HG03280 (cell line): ENCODE data around the gene TMIGD3.
A peak's percentile ranks its signal among the peaks of the same experiment; 100 is the strongest.

ENCODE experiments used
- ATAC-seq: cut with Tn5 transposase; IDR thresholded peaks from one replicate; pipeline ENCODE4 v1.9.1; 2021; ENCODE audit warnings: mild to moderate bottlenecking, moderate library complexity; ENCODE audit not compliant: unreplicated experiment

Gene TMIGD3

GRCh38 chr1:111509997-111510375 lies 6.6 kb upstream of the TMIGD3 start:
- ATAC-seq: no peak

DNA sequence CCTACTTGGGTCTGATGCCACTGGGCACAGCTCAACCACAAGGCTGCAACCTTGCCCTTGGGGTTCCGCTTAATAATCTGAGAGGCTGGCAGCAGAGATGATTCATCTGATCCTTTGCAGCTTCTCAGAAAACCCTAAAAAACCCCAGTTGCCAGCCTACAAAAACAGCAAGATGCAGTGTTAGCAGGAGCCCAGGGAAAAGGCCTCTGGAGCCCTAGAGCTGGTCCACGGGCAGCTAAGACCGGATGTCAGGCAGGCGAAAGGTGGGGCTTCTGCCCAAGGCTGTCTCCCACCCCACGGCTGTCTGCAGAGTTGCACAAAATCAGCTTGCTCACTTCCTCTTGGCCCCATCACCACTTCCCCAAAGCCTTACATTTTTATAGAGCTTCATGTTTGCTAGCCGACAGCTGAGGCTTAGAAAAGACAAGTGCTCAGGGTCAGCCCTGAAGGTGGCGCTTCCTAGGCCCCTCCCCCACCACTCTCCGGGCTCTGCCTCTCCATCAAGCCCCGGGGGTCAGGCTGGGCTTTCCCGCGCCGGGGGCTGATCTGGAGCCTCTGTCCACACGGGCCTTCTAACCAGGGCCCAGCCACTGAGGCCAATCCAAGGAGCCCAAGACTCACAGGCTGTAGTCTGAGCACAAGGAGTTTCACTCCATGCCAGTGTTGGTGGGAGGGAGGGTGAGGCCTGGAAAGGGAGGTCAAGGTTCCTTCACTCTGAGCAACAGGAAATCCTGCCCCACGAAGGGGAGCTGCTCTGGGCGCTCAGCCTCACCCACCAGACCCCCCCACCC lies 4.2 kb upstream of the TMIGD3 start:
- ATAC-seq: peak; percentile 45

DNA sequence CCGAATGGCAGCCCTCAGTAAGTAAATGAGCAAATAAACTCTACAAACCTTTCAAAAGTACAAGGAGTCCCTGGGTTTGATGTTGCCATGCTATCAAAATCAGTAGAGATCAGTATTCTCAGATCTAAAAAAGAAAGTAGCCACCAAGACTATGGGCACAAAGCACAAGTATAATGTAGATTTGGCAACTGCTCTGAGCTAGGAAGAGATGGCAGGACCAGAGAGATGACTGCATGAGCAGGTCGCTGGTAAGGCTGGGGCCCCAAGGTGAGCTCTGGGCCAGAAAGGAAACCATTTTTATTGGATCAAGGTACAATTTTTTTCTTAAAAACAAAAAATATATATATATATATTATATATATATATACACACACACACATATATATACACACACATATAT lies 3.1 kb upstream of the TMIGD3 start:
- no peak for ATAC-seq

GRCh38 chr1:111505641-111506119 lies 2.2 kb upstream of the TMIGD3 start:
- peak; percentile 56 for ATAC-seq

DNA sequence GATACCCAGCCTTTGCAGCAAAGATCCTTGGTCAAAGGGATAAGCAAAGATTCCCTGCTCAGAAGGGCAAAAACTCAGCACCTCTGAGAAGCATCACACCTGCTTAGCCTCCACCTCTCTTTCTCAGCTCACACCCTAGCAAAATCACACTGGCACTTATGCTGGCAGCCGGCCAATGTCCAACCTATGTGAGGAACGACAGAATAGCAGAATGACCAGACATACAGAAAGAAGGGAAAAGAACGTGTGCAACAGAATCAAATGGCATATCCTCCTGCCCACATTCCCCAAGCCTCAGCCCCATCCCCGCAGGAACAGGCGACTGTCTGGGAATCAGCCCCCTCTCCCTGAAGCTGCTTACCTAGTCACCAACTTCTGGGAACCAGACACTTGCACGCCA lies 664 bp upstream of the TMIGD3 start:
- no peak for ATAC-seq

DNA sequence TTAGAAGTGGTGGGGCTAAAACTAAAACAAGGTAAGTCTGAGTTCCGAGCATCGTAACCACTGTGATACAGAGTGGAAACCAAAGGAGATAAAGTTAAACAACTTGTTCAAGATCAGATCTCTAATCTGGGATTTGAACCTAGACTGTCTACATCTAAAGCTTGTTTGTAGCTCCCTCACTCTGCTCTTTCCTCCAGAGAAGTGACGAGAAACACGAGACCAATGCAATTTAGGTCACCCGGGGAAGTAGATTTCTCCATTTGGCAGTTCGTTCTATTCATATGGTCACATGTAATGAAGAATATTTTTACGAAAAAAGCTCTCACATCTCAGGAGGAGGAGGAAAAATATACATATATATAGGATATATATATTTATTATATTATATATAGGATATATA lies 1.8 kb downstream of the TMIGD3 start:
- no peak for ATAC-seq

DNA sequence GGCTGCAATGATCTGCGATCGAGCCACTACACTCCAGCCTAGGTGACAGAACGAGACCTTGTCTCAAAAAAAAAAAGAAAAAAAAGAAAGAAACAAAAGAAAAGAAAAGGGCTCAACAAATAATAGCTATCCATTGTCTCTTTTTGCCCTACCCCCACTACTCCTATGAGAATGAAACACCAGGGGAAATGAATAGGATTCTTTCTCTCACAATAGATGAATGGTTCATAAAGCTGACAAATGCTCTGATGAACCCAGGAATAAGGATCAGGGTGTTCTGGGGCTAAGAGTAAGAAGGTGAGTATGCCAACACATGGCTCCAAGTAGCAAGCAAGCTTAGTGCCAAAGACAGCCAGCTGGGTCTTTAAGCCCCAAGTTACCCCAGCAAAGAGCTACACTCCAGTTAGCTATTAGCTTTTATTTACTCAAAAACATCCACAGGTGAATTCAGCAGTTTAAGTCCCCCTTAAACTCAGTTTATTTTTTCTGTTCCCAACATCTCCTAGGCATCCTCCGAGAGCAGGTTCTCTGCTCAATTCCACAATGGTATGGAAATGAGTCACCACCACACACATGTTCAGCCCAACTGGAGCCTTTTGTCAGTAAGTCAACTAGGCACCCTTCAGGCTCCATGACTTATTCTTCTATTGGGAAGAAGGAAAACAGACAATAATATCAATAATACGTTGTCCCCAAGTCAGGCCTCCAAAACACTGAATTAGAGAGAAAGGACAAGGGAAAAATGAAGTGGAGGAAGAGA lies 4.2 kb downstream of the TMIGD3 start:
- ATAC-seq: no peak

GRCh38 chr1:111497592-111497991 lies 5.8 kb downstream of the TMIGD3 start:
- ATAC-seq: no peak

GRCh38 chr1:111496398-111496797 lies 7.0 kb downstream of the TMIGD3 start:
- no peak for ATAC-seq

- ATAC-seq: no peak
Observed at GRCh38 chr1:111491070-111491469, 12.4 kb downstream of the TMIGD3 start.

DNA sequence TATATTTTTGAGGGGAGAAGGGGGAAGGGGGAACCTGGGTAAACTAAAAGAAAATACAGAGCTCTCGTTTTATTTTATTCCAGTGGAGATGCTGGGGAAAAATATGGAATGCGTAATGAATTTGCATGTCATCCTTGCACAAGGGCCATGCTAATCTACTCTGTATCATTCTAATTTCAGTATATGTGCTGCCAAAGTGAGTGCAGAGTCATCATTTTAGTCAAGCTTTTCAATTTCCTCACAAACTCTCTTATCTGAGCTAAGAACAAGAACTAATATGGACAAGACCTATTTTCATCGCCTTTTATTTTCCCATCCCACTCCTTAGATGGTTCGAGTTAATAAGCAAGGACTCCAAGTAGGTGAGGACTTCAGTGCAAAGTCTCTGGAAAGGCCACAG lies 13.2 kb downstream of the TMIGD3 start:
- ATAC-seq: no peak

- ATAC-seq: no peak
Observed at GRCh38 chr1:111489604-111490003, 13.8 kb downstream of the TMIGD3 start.

DNA sequence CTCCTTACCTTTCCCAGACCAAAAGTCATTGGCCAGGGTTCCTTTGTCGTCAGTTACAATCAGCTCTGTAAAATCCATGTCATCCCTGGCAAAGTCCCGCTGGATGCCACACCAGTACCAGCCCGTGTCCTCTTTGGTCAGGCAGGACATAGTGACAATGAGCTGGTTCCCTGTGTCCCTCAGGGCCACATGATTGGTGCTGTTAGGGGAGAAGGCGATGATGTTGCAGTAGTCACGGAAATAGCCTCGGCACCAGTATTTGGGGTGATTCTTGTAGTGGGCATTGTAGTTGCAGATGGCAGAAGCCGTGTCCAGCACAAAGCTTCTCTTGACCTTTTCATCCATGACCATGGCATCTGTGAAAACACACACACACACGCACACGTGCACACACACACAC lies 14.8 kb downstream of the TMIGD3 start:
- ATAC-seq: no peak

DNA sequence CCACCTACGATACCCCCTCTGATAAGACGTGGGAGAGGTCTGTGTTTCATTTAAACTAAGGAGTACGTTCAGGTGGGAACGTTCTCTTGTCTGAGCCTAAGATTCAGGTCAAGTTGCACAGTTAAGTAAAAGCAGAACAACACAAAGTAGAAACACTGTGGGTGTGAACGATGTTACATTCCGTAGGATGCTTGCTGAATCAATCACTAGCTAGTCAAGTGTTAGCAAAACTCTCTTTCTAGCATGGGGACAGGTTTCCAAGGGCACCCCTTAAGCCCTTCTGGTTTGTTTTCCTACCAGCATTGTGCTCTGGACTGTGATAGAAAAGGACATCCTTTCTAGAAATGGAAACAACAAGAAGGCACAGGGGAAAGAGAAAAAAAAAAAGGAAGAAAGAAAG lies 16.3 kb downstream of the TMIGD3 start:
- no peak for ATAC-seq

- no peak for ATAC-seq
Observed at GRCh38 chr1:111486431-111486830, 17.0 kb downstream of the TMIGD3 start.

GRCh38 chr1:111484391-111485026 lies 18.9 kb downstream of the TMIGD3 start:
- ATAC-seq: no peak

DNA sequence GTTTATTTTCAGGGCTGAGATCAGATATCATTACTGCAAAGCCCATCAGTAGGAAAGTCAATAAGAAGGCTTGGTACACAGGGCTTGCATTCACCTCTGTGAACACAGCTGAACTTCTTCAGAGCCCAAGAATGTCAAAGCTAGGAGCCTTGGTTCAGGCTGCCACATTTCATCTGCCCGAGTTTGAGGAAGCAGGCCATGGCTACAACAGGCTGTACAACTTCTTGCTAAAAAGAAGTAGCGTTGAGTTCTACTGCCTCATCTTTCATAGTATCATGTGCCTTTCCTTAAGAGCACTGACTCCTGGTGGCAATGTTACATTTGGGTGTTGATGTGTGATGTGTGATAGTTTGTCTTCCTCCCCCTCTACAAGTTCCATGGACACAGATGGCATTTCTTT lies 19.6 kb downstream of the TMIGD3 start:
- no peak for ATAC-seq

GRCh38 chr1:111483166-111483565 lies 20.3 kb downstream of the TMIGD3 start:
- ATAC-seq: no peak

DNA sequence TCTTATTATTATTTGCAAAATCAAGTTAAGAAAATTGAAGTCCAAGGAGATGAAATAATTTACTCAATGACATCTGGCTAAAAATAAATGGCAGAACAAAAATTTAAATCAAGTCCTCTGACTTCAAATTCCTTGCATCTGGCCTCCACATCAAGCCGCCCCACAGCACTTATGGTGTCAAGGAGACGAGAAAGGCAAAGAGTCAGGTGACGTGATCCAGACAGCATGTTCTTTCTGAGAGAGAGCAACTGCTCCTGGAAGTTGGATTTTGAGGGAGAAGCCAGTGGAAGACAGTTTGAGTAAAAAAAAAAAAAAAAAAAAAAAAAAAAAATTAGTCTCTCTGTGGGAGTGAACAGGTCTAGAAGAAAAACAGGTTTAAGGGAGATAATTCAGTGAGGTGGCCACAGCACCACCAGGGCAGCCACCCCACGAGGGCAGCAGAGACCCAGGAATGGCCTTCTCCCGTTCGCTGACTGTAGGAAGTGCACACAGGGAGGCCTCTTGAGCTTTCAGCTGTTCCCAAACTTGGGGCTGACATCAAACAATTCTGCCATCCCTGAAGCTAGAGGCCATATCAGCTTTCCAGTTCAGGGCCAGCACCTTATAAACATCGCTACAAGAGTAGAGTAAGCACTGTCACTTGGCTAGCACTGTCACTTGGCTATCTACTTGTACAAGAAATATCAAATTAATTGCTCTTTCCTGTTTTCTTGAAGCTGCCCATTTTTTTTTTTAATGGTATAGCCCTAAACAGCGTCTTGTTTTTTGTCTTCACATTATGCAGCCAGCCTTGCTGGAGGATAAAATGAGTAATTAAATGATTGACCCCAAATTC lies 21.8 kb downstream of the TMIGD3 start:
- no peak for ATAC-seq

GRCh38 chr1:111480674-111481073 lies 22.8 kb downstream of the TMIGD3 start:
- ATAC-seq: no peak

- peak; percentile 53 for ATAC-seq
Observed at GRCh38 chr1:111476761-111477309, 26.6 kb downstream of the TMIGD3 start.
